Activated T-cell treated with anti-CD3 and anti-CD28 coated beads for 24 hours (primary cell): ENCODE measurements around the gene ZFHX2.
A peak's percentile ranks its signal among the peaks of the same experiment; 100 is the strongest.
"Not testable (repeated sequence)": the region's sequence is repeated elsewhere in the genome, so short reads cannot be mapped to it uniquely, and the experiment has no call there.

Experiments used
- DNase-seq: peaks from one replicate; pipeline ENCODE4 v3.0.0-alpha.2; 2020; ENCODE audit warnings: low read depth

ZFHX2 gene

DNA sequence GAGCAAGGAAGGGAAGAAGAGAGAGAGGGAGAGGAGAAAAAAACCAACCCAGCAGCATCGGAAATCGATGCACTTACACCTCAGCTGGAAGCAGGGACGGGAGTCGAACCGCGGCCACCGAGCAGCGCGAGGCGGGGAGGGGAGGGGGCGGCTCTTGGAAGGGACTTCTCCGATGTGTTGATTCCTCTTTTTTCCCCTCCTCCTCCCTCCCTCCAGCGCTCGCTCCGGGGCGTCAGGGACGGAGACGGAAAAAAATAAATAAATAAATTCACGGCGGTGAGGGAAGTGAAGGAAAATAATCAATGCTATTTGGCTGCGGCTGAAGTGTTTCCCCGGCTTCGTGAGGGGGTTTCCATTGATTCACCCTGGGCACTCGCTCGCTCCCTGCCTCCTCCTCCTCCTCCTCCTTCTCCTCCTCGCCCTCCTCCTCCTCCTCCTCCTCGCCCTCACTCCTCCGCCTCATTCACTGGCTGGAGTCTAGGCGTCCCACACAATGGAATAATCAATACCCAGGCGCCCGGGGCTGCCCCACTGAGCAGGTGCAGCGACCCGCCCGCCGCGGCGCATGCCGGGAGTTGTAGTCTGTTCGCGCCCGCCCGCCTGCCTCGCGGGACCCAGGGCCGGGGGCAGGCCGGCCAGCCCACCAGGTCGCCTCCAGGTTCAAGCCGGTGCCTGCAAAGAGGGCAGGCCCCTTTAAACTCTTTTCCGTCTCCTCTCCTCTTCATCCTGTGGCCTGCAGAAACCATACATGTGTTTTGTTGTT, at the start of gene ZFHX2:
Gene ZFHX2, minus strand, starts transcription at position 500 of the 763 bp plus-strand sequence. CDS start 16,440 bp downstream, outside the sequence.
- DNase-seq, result peak; percentile 77

DNA sequence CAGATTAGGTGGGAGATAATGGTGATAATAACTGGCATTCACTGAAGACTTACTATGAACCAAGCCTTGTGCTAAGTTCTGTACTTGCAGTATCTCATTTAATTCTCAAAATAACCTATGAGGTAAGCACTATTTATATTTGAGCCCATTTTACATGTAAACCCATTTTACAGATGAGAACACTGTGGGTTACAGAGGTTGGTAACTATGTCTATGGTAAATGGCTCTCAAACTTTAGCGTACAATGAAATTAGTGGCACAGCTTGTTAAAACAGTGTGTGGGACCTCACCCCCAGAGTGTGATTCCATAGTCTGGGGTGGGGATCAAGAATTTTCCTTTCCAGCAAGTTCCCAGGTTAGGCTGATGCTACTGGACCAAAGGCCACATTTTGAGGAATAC, 49.2 kb upstream of the ZFHX2 start:
- no peak for DNase-seq

DNA sequence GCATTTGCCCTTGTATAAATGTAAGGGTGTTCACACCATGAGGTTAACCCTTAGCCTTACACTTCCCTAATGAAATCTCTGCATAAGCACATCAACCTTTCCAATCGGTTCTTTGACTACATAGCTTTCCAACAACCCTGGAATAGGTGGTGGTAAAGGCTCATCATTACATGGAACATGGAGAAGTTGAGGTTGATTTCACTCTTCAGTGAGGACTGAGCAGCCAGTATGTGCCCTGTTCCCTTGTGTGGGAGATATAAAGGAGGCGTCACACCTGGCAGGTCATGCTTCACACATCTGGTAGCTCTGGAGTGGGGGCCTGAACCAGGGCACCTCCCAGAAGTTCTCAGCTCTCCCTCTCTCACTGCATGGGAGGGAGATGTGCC, 48.8 kb upstream of the ZFHX2 start:
- no peak for DNase-seq

DNA sequence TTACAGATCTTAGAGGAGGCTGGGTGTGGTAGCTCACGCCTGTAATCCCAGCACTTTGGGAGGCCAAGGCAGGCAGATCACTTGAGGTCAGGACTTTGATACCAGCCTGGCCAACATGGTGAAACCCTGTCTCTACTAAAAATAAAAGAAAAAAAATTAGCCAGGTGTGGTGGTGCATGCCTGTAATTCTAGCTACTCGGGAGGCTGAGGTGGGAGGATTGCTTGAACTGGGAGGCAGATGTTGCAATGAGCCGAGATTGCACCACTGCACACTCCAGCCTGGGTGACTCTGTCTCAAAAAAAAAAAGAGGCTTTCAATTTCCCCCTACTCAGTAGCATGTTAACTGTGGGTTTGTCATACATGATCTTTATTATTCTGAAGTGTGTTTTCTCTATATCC, 42.6 kb upstream of the ZFHX2 start:
- DNase-seq, result not testable (repeated sequence)

DNA sequence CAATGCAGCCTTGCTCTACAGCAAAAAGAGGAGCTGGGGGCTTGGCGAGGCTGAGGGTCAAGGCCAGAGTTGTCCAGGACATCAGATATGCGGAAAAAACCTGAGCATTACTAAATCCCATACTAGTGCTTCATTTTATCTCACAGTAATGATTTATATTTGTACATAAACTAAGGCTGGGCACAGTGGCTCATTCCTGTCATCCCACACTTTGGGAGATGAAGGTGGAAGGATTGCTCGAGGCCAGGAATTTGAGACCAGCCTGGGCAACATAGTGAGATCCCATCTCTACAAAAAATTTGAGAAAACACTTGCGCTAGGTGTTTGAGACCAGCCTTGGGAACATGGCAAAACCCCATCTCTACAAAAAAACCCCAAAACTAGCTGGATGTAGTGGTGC, 38.6 kb upstream of the ZFHX2 start:
- no peak for DNase-seq

DNA sequence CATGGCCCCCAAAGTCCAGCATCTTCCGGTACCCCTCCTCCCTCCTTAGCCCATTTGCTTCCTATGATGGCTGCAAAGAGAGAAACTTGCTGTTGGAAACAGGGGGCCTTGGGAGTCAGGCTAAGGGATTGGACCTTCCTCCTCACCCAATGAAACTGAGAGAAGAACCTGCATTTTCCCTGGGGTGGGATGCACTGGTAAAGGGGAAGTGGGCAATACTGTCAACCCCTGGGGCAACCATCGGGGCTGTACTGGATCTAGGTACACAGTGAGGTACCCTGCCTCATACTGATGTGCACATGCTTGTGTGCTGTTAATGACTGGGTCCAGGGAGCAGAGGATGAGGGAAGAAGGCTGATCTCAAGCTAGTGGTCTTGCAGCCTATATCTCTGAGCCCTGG, 38.0 kb upstream of the ZFHX2 start:
- DNase-seq, result no peak

DNA sequence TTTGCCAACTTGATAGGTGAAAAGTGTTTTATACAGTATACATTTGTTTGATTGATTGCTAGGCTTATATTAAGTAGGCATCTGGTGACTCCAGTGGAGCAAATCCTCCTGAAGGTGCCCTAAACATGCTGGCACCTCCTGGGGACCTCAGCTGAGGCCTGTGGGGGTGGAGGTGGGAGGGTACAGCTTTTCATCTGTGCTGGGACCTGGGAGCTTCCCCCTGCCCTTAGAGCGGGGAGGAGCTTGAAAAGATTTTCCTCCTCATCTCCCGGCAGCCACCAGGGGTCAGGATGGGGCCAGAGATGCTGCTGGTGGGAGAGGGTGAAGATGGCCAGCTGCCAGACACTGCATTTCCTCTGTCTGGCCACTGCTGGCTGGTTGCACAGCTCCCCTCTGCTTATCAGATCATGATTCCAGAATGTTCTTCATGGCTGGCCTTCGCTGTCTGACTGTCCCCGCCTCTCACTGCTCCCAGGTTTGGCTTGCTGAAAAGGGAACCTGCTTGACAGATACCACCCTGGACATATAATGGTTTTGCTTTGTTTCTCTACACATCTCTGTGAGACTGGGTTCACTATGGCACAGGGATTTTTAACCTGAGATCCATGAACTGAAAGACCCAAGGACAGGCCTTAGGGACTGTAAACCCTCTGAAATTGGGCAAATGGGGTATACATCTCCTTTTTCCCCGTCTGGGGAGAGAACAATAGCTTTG, 37.5 kb upstream of the ZFHX2 start:
- DNase-seq, result peak; percentile 61

DNA sequence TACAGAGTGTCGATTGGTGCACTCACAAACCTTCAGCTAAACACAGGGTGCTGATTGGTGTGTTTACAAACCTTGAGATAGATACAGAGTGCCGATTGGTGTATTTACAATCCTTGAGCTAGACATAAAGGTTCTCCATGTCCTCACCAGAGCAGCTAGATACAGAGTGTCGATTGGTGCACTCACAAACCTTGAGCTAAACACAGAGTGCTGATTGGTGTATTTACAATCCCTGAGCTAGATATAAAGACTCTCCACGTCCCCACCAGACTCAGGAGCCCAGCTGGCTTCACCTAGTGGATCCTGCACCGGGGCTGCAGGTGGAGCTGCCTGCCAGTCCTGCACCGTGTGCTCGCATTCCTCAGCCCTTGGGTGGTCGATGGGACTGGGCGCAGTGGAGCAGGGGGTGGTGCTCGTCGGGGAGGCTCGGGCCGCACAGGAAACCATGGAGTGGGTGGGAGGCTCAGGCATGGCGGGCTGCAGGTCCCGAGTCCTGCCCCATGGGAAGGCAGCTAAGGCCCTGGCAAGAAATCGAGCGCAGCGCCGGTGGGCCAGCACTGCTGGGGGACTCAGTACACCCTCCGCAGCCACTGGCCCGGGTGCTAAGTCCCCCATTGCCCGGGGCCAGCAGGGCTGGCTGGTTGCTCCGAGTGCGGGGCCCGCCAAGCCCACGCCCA, 33.1 kb upstream of the ZFHX2 start:
- DNase-seq, result not testable (repeated sequence)

DNA sequence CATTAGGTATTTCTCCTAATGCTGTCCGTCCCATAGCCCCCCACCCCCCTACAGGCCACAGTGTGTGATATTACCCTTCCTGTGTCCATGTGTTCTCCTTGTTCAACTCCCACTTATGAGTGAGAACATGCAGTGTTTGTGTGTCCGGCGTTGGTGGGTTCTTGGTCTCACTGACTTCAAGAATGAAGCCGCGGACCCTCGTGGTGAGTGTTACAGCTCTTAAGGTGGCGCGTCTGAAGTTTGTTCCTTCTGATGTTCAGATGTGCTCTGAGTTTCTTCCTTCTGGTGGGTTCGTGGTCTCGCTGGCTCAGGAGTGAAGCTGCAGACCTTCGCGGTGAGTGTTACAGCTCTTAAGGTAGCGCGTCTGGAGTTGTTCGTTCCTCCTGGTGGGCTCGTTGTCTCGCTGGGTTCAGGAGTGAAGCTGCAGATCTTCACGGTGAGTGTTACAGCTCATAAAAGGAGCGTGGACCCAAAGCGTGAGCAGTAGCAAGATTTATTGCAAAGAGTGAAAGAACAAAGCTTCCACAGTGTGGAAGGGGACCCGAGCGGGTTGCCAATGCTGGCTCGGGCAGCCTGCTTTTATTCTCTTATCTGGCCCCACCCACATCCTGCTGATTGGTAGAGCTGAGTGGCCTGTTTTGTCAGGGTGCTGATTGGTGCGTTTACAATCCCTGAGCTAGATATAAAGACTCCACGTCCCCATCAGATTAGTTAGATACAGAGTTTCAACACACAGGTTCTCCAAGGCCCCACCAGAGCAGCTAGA, 32.4 kb upstream of the ZFHX2 start:
- not testable (repeated sequence) for DNase-seq

DNA sequence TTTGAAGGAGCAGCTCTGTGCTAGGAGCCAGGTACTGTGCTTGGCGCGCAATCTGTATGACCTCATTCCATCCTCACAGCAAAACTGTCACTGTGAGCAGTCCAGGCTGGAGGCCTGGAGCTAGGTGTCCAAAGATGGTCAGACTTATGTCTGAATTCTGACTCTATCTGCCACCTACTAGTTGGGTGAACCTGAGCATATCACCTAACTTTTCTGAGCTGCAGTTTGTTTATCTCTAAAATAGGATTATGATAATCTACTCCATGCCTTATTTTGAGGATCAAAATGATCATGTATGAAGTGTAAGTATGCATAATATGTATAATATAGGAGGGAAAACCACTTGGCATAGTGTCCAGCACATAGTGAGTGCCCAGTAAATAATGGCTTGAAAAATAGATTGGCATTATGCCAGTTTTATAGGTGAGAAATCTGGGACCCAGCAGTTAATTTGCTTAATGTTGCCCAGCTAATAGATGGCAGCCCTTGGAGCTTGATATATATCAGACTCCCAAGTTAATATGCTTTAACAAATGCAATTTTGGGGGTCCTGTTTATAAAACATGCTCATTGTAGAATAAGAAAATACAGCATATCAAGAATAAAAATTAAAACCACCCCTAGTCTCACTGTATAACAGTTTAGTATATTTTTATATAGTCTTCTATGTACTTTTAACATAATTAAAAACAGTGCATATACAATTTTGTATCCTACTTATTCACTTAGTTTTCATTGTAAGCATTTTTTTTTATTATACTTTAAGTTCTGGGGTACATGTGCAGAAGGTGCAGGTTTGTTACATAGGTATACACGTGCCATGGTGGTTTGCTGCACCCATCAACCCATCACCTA, 31.6 kb upstream of the ZFHX2 start:
- DNase-seq, result no peak

DNA sequence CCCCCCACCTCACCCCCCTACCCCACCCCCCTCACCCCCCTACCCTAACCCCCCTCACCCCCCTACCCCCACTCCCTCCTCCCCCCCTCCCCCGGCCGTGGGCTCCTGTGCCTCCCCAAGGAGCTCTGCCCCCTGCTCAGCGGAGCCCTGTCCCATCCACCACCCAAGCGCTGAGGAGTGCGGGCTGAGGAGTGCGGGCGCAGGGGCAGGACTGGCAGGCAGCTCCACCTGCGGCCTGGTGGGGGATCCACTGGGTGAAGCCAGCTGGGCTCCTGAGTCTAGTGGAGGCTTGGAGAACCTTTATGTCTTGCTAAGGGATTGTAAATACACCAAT, 29.4 kb upstream of the ZFHX2 start:
- DNase-seq, result no peak

DNA sequence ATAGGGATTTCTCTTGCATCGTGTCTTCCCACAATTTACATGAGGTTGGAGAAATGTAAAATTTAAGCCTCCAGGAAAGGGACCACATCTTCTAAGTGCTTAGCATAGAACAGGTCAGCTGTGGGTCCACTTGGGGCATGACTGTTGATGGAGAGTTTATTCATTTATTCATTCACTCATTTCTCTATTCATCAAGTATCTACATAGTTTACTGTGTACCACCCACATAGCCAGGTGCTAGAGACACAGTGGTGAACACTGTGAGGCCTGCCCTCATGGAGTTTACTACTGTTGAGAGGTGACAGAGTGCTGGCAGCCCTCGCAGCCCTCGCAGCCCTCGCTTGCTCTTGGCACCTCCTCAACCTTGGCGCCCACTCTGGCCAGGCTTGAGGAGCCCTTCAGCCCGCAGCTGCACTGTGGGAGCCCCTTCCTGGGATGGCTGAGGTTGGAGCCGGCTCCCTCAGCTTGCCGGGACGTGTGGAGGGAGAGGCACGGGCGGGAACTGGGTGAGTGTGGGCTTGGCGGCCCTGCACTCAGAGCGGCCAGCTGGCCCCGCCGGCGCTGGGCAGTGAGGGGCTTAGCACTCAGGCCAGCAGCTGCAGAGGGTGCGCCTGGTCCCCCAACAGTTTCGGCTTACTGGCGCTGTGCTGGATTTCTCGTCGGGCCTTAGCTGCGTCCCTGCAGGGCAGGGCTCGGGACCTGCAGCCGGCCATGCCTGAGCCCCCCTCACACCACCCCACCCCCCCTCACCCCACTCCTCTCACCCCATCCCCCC, 28.8 kb upstream of the ZFHX2 start:
- DNase-seq, result no peak

DNA sequence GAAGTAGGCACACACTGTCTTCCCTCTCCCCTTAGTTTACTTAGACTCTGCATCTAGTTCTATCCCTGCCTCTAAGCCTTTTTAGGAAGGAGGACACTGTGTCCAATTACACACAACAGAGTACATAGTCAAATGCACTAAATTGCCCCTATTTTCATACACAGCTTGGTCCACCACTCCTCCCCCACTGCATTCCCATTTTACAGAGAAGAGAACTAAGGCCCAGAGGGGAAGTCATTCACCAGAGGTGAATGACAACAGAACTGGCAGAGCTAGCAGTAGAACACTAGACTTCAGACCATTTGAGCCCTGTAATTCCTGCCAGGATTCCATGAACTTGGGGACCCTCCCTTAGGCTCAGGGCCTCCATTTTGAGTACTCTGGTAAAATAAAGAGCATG, 28.2 kb upstream of the ZFHX2 start:
- DNase-seq, result no peak

DNA sequence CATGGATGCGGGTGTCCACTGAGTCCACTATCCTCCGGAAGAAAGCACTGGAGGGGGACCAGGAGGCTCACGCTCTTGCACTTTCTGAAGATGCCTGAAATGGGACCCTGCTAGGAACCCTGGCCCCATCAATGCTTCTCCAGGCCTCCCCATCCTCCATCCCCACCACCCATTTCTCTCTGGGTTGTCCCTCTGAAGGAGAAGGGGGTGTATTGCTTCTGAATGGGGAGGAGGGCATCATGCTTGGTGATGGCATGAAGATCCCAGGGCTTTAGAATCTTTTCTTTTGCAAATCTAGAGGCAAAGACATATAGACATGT, 27.7 kb upstream of the ZFHX2 start:
- DNase-seq, result no peak

DNA sequence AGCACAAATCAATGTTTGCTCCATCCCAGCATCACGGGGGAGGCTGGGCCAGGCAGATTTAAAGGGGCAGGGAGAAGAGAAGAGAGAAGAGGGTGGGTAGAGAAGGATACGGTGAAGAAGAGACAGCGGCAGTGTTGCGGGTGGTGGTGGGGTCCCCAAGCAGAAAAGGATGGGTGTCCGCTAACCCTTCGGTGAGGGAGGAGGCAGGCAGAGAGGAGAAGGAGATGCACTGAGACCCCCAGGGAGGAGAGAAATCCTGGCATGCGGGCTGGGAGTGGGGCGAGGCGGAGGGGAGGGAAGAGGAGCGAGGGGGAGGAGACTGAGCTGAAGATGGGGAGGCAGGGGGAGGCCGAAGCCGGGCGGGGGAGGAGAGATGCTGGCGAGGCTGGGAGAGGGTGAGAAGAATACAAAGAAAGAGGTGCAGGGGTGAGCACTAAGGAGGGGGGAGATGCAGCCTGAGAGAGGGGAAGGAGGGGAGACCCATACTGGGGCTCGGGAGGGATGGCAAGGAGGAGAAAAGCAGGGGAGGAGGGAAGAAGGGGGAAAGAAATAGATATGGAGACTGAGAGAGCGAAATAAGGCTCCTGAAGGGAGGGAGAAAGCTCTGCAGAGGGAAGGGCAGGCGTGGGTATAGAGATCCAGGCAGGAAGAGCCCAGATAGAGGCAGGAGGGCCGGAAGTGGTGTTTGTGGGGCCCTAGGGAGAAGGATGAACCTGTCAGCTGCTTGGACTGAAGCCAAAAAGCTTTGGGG, 27.2 kb upstream of the ZFHX2 start, which contains the start of gene JPH4:
Gene JPH4, minus strand, starts transcription at position 231 of the 751 bp plus-strand sequence. CDS start 1,337 bp downstream, outside the sequence.
- no peak for DNase-seq

DNA sequence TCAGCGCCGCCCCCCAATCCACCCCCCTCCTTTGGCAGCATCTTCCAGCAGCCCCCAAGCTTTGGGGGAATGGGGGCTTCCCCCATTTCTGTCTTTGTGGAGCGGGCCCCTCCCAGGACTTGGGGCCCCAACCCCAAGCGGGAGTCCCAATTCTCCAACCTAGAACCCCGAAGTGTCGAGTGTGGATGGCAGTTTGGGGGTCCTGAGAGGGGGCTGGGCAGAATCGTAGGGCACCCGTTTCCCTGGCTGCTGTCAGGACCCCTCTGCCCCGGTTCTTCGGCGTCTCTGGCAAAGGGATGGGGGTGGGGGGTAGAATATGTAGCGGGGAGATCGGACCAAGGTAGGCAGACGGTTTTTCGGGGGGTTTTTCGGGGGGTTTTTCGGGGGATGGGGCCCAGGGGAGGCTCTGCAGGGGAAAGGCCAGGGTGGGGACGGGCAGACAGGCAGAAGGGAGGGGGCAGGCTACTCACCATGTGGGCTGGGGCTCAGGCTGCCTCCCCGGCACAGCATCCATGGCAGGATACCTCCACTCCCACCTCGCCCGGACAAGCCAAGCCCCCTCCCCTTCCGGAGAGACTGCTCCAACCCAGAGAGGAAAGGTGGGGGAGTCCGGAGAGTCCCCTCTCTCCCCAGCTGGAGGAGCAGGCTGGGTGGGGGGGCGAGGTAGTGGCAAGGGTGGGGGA, 26.3 kb upstream of the ZFHX2 start:
- DNase-seq, result no peak

DNA sequence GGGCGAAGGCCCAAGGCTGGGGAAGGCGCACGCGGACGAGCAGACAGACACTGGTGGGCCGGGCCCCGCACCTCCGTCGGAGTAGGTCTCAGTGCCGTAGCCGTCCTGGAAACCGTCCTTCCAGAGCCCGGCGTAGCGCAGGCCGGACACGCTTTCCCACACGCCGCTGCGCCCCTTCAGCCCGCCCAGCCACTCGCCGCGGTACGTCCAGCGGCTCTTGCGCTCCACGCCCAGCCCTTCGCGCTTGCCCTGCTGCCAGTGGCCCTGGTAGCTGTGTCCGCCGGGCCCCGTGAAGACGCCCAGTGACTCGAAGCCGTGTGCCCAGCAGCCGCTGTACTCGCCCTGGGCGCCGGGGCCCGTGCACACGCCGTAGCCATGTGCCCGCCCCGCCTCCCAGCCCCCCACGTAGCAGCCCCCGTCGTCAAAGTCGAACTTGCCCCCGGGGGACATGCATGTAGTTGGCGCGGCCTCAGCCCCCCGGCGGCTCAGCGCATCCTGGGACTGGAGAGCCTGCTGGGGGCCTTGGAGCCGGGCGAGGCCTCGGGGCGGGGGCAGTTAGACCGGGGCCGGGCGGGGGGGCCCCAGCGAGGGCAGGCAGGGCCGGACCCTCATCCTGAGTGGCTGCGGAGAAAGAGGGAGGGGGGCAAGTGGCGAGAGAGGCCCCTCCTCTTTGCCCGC, 25.6 kb upstream of the ZFHX2 start:
- no peak for DNase-seq

DNA sequence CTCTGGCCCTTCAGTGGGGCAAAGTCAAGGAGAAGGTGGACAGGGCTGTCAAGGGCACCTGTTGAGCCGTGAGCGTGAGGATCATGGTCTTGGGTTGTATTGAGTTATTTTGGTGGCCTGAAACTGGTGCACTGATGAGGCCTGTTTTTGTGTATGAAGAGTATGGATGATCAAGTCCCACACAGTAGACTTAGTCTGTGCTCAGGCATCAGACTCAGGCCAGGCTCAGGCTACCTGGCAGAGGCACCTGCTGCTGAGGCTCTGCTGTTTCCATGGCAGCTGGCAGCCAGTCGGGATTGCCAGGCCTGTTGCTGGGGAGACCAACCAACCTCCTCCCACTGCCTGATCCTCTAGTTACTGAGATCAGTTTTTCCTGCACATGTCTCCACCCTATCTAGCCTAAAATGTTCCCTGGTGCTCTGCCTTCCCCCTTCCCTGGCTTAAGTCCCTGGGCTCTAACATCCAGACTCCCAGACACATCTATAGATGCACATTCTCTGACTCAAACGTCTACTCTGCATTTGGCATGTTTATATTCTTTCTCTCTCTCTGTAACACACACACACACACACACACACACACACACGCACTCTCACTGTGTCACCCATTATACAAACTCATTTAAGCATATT, 21.9 kb upstream of the ZFHX2 start:
- DNase-seq, result no peak
